Measurements from ENCODE around the gene MFN2.

MFN2 gene

DNA sequence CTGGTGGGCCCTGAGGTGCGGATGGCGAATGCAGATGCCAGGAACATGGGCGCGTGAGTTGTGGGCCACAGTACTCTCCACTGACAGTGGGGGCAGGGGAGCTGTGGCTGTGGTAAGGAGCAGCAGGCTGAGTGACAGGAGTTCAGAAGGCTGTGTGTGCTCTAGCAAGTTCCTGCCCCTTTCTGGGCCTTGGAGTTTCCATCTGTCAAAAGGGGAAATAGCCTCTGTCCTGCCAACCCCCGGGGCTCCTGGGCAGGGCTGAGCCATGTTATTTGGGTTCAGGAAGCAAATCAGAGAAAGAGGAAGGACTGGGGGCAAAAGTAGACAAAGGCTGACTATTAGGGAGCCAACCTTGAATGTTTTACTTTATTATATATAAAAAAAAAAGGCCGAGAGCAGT is 19.5 kb upstream of the MFN2 start:
- no peak for DNase-seq (ENCODE audit: low read depth)

DNA sequence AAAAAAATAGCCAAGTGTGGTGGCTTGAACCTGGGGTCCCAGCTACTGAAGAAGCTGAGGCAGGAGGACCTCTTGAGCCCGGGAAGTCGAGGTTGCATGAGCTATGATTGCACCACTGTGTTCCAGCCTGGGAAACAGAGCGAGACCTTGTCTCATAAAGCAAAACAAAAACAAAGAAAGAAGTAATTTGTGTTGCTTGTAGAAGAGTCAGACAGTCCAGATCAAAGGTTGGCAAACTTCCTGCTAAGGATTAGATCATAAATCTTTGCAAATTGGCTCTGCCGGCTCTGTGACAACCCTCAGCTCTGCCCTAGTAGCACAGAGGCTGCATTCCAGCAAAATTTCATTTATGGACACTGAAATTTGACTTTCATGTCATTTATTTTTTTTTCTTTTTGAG is 19.0 kb upstream of the MFN2 start:
- no peak for DNase-seq (ENCODE audit: low read depth)

DNA sequence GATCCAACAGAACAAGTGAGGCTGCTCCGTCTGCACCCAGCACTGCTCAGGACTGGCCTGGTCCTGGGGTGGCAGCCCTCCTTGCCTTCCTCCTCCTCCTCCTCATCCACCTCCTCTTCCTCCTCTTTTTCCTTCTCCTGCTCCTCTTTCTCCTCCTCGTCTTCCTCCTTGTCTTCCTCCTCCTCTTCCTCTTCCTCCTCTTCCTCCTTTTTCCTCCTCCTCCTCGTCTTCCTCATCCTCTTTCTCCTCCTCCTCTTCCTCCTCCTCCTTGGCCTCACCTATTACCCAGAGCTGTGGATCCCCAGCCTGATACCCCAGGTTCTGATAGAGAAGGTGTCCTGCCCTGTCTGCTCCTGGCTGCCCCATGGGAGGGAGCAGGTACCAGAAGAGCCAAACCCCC is 16.6 kb upstream of the MFN2 start:
- DNase-seq (ENCODE audit: low read depth) = no peak

DNA sequence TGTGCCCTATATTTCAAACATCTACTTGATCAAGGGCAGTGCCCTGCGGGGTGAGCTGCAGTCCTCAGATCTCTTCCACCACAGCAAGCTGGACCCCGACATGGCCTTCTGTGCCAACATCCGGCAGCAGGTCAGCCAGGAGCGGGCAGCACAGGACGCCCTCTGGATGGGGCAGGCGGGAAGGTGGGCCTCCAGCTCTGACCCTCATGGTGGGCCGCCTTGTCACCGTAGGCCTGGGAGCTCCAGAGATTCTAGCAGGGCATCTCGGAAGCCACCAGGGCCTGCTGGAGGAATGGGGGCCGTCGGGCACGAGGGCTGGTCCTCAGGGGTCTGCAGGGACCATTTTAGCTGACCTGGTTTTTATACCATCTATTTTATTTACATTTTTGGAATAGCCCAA is 15.6 kb upstream of the MFN2 start:
- DNase-seq (ENCODE audit: low read depth) = no peak

DNA sequence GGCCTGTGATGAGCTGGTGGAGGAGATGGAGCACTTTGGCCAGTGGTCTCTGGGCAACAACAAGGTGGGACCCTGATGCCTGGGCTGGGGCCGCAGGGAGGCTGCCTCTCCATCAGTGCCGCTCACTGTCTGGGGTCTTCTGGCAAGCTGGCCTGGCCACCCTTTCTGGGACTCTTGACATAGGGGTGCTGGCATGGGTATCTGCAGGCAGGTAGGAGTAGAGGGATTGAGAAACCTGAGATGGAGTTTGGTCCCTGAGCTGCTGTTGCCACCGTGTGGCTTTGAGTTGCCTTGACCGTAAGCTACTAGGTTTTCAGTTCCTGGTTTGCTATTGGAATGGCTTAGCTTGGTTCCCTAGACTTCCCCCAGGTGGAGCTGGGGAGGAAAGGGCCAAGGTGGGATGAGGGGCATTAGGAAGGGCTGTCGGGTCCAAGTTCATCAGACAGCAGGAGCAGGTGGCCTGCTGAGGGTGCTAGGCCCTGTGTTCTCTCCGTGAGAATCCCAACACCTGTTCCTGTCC is 13.2 kb upstream of the MFN2 start:
- DNase-seq (ENCODE audit: low read depth) = no peak

DNA sequence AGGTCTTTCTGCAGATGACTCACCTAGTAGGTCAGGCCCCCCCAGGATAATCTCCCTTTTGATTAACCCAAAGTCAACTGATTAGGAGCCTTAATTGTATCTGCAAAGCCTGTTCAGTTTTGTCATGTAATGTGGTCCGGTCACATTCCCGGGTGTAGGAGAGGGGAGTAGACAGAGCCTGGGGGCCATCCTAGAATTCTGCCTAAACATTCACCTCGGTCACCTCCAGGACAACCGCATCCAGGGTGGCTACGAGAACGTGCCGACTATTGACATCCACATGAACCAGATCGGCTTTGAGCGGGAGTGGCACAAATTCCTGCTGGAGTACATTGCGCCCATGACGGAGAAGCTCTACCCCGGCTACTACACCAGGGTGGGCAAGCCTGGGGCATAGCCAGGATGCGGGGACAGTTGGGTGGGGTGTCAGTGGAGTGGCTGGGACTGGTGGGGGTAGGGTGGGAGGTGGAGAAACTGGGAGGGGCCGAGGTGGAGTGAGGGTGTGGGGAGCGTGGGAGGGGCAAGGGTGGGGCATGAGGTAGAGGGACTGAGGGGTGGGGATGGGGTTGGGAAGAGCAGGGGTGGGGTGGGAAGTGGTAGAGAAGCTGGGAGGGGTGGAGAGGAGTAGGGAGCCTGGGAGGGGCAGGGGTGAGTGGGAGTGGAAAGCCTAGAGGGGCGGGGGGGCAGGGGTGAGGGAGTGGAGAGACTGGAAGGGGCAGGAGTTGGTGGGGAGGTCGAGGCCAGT is 9.6 kb upstream of the MFN2 start:
- DNase-seq (ENCODE audit: low read depth) = no peak

DNA sequence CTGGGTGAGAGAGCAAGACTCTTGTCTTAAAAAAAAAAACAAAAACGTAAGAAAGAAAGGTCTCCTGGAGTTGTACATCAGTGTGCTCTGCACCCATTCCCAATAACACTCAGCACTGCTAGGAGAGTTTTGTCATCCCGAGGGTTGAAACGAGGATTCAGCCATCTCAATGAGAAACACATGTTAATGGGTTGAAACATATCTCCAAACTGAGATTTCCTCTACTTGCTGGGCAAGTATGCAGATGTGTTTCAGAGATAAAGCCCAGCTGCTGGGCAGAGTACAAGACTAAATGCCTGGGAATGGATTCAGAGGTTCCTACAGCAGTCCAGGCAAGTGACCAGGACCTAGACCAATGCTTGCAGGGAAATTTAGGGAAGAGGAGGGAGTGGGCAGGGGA is 2.6 kb upstream of the MFN2 start:
- no peak for DNase-seq (ENCODE audit: low read depth)

DNA sequence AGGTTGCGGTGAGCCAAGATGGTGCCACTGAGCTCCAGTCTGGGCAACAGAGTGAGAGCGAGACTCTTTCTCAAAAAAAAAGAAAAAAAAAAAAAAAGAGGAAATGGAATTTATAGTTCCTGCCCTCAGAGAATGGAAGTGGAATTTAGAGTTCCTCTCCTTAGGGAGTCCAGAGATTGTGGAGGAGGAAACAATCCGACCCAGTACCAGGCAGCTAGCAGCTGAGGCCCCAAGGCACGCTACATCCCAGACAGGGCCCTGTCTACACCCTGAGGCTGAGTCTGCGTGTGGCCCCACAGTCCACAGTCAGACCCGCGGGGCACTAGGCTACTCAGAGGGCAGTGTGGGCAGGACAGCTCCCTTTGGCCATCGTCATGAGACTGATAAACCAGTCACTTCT is 1.9 kb upstream of the MFN2 start:
- DNase-seq (ENCODE audit: low read depth) = no peak

DNA sequence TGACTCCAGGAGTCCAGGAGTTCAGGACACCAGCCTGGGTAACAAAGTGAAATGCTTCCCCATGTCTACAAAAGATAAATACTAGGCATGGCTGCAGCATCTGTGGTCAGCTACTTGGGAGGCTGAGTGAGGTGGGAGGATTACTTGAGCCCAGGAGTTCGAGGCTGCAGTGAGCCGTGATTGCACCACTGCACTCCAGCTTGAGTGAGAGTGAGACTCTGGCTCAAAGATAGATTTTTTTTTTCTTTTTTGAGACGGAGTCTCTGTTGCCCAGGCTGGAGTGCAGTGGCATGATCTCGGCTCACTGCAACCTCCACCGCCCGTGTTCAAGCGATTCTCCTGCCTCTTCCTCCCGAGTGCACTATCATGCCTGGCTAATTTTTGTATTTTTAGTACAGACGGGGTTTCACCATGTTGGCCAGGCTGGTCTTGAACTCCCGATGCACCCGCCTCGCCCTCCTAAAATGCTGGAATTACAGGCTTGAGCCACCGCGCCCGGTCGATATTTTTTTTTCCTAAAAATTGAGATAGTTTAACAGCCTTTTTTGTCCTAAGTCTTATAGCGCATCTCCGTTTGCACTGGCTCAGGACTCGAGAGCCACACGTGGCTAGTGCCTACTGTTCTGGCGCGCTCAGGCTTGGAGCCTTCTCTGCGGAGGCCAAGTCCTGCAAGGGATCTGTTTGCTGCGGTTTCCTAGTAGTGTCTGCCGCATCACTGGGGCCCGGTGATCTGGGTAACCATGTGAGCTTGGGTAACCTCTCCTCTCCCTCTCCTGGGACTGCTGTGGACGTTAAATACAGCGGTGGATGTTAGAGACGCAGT is 1.0 kb upstream of the MFN2 start:
- no peak for DNase-seq (ENCODE audit: low read depth)

DNA sequence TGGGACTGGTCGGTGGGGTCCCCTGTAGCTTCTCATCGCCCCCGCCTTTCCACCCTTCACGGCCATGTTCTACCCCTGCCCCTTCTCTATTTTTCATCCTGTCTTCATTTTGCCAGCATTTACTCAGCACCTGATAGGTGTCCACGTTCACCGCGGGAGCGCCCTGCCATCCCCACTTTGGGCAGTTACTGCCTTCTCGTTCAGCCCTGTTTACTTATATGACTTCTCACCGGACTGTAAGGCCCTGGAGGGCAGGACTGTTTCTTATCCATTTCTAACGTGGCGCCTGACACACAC is 380 bp downstream of the MFN2 start:
- no peak for DNase-seq (ENCODE audit: low read depth)

DNA sequence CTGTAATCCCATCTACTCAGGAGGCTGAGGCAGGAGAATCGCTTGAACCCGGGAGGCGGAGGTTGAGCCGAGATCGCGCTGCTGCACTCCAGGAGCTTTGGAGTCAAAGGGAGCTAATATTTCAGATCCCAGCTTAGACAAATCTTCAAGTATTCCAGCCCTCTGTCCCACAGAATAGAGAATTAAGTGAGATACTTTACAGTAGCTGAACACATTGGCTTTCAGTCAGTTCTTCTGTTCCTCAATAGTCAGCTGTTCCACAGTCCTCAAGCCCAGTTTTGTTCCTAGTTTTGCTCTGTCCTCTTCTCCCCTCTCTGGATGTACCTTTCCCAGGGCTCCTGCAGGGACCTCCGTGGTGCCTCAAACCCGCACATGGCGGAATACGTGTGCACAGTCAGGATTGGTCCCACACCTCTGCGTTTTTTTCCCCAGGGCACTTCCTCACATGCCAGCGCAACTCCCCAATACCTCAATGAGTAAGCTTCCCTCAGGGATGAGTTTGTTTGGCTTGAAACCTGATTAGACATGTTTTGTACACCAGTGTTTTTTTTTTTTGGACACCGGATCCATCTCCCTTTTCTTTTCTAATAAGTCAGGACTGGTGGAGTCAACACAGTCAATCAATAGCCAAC is 1.2 kb downstream of the MFN2 start:
- no peak for DNase-seq (ENCODE audit: low read depth)

DNA sequence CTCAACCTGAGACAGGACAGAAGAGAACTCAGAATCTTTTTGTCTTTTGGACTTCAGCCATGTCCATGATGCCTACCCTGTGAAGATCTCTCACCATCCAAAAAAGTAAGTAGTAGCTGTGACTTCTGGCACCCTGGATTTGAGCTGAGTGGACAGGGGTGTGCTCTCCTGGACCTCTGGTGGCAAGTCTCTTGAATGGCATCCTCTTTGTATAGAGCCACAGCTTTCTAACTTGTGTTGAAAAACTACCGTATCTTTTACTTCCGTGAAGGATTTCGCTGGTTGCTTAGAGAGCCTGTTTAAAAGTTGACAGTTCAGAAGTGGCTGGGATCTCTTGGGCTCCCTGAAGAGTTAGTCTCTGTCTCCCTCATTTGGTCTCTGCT is 1.8 kb downstream of the MFN2 start:
- DNase-seq (ENCODE audit: low read depth) = no peak

DNA sequence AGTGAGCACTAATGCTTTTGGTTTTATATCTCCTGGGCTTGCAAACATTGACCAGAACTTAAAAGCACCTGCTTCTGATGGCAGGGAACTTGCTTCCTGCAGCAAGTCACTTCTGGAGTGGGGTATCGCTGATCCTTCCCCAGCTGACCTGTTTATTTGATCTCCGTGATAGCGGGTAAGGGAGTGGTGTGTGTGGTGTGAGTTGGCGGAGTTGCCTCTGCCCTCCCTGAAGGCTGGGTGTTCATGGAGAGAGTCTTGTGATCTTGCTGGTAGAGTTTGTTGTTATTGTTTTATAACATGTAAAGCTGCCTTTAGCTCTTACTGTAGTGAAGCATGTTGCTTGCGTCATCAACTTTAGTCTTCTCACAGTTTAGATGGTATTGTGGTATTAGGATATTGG is 3.9 kb downstream of the MFN2 start:
- no peak for DNase-seq (ENCODE audit: low read depth)

DNA sequence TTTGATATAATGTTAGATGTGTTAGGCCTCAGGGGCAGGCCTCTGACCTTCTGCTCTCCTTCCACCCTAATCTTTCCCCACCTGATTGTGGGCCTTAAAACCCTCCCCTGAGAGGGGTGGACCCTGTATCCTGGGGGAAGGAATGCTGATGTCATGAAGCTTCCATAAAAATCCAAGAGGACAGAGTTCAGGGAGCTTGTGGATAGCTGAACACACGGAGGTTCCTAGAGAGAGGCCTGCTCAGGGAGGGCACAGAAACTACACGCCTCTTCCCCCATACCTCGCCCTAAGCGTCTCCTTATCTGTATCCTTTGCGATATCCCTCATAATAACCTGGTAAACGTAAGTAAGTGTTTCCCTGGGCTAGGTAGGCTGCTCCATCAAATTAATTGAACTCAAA is 4.3 kb downstream of the MFN2 start:
- DNase-seq (ENCODE audit: low read depth) = no peak

DNA sequence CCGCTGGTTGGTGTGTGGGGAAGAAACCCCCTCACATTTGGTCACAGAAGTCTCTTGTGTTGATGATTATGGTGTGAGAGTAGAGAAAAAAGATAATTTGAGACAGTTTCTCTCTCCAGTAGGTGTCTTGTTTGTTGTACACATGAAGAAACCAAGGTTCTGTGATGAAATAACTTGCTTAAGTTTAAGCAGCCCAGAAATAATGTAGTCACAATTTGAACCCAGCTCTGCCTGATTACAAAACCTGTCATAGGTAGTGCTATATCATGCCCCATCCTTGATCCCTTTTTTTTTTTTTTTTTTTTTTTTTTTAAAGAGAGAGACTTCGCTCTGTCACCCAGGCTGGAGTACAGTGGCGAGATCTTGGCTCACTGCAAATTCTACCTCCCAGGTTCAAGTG is 4.9 kb downstream of the MFN2 start:
- no peak for DNase-seq (ENCODE audit: low read depth)

DNA sequence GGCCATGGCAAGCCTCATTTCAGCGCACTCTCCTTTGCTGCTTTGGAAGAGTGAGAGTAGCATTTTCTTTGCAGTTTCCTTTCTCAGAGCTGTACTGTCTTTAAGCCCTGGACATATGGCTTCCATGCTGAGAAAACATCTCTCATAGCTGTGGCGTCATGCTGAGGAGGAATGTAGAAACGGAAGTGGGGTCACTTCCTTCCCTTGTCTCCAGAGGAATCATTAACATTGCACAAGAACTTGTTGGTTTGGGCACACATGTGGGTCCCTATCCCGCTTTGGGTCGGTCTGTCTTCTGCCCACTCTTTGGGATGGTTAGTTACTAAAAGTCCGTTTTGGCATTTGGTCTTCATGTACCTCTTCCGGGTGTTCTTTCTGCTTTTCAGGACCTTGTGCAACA is 5.6 kb downstream of the MFN2 start:
- DNase-seq (ENCODE audit: low read depth) = peak; percentile 61

DNA sequence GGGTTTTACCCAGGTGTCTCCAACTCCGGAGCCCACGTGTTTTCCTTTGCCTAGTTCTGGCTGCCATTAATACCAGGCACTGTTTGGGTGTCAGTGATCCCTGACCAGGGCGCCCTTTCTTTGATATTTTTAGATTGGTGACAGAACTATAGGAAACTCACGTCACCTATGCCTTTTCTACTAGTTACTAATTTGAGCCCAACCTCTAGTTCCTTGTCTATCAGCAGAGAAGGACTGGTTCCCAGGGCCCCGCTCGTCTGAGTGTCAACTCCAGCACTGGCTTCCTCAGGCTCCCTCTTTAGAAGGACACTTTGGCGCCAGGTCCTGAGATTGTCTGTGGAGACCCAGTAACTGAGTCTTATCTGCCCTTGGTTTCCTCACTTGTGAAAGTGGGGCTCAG is 9.4 kb downstream of the MFN2 start:
- DNase-seq (ENCODE audit: low read depth) = no peak

DNA sequence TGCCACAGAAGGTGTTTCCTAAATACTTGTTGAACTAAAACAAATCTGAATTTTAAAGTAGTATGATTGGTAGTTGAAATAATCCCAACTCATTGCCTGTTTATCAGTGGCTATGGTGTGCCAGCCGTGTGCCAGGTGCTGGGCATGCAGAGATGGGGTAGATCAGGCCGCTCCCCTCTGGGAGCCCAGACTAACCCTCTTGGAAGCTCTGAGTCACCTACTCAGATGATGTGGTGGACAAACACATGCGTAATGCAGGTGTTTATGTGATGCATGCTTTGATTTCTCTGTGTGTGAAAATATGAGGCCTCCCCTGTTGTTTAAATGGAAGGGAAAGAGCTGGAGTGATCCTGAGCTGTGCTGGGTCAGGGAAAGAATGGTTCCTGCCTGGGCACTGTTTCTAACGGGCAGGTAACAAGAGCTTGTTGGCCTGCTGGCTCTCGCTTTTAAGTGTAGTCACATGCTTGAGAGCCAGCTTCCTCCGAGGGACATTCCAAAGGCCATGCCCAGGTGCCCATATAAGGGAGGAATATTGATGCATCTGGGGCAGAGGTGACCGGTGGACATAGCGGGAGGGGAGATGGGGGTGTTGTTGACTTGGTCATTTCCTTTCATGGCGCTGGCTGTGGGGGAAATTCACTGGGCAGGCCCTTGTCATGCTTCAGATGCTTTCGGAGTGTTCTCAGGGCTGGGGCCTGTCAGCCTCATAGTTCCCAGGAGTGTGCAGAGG is 10.2 kb downstream of the MFN2 start:
- no peak for DNase-seq (ENCODE audit: low read depth)

DNA sequence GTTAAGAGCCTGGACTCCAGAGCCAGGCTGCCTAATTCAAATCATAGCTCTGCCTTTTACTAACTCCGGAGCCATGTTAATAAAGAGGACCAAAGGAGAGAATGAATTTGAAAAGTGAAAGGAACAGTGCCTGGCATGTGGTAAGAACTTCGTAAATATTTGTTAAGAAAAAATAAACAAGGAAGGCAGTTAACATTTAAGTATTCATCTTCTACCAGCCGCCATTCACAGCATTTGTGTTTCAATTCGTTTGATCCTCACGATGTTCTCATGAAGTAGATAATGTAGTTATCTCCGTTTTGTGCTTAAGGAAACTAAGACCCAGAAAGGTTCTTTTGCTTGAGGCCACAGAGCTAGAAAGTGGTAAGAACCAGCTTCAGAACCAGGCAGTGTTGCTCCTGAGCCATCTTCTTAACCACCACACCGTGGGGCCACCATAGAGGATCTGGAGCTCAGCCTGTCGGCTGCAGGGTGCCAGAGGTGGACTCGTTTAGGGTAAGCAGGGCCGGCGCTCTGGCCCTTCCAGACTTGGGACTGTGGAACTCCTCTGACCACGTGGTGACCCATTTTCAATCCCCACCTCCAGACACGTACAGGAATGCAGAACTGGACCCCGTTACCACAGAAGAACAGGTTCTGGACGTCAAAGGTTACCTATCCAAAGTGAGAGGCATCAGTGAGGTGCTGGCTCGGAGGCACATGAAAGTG is 11.9 kb downstream of the MFN2 start:
- DNase-seq (ENCODE audit: low read depth) = no peak

DNA sequence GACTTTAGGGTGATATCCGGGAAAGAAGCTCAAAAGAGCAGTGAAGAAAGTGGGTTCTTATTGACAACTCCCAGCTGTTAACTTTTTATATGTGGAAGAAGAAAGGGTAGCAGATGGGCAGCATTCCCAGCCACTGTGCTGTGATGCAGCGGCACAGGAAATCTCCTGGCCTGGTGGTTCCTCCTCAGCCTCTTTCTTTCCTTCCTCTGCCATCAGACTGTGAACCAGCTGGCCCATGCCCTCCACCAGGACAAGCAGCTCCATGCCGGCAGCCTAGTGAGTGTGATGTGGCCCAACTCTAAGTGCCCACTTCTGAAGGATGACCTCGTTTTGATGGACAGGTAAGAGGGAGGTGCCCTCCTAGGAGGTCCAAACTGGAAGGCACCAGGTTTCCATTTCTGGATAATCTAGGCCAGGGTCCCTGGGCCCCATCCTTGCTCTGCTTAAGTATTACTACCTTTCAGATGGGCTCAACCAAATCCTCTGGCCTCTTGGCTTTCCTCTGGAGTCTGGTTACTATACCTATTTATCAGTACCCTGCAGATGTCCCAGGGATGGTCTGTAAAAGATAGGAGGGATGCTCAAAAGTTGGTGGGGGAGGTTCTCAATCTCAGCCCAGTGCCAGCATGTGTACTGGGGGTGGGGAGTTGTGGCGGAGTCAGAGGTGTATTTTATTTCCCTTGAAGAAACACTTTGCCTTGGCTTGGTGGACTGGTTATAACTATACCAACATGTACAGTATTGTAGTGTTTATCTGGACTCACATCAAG is 17.0 kb downstream of the MFN2 start:
- DNase-seq (ENCODE audit: low read depth) = no peak

DNA sequence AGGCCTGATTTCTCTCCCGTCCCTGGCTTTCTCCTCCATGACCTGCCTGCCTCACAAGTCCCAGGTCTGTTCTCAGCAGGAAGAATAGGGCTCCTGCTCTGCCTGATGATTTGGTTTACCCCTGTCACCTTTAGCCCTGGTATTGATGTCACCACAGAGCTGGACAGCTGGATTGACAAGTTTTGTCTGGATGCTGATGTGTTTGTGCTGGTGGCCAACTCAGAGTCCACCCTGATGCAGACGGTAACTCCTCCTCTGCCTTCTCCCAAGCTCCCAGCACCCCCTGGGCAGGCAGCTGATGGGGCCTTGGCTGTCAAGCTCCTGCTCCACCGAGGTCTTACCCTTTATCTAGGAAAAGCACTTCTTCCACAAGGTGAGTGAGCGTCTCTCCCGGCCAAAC is 18.4 kb downstream of the MFN2 start:
- DNase-seq (ENCODE audit: low read depth) = no peak

Measured in non-pigmented ciliary epithelial cell (primary cell).